ENCODE measurements around the gene DDX39B. TPM values are rescaled to one million over a fixed set of nuclear protein-coding genes. Genes with fewer than 3 reads are reported as not detected.

Gene DDX39B
- total and polyA plus RNA-seq, 2 donors (not counting 3 experiments of a cell fraction or from before 2014, with no cell fraction given): 453 to 766 TPM

- Histone ChIP-seq H3K27ac (ENCODE audit: insufficient read depth, low read depth, low read length) (no peak overlapping the region), H3K36me3 (ENCODE audit: control insufficient read depth in 2 of 2, extremely low read depth in 1 of 2, insufficient read depth in 2 of 2, low read length in 2 of 2) (peaks cover 0 to under 1% of the 10 kb centered on the region in 2 experiments), H3K4me1 (ENCODE audit: control insufficient read depth, extremely low read depth, insufficient read depth, low read length) (peaks cover 22% of the 10 kb centered on the region), H3K27me3 (ENCODE audit: control insufficient read depth in 2 of 2, insufficient read depth in 2 of 2, low read length in 2 of 2) (no peaks in the 10 kb centered on the region), H3K4me3 (replicated peaks in 1 of 3; ENCODE audit: insufficient read depth in 1 of 3, low read depth in 1 of 3, low read length in 3 of 3) (no peak overlapping the region), H3K9ac (replicated peaks; ENCODE audit: extremely low read depth, insufficient read depth, low read length) (no peak overlapping the region), H3K9me1 (replicated peaks; ENCODE audit: control insufficient read depth, extremely low read depth, insufficient read depth, low read length) (no peaks in the 10 kb centered on the region), H3K79me2 (ENCODE audit: control insufficient read depth, insufficient read depth, low read length) (peaks cover 23% of the 10 kb centered on the region), H3K9me3 (replicated peaks; ENCODE audit: control insufficient read depth, insufficient read depth, low read length) (no peaks in the 10 kb centered on the region), H3K4me2 (ENCODE audit: insufficient read depth, low read length) (no peak overlapping the region), H2AFZ (ENCODE audit: low read depth, low read length) (no peak overlapping the region), H4K20me1 (replicated peaks; ENCODE audit: control insufficient read depth, extremely low read depth, insufficient read depth, low read length) (no peaks in the 10 kb centered on the region)
- CTCF ChIA-PET: interaction anchor here (1.3 to 31.0 kb wide), 3 partner anchors 43 to 251 kb away, joined by 4 to 1517 read pairs (median 6); partner anchors contain the start of genes LST1, LTB, NCR3 and TNF
- POLR2A ChIA-PET: no interaction called here
- intact Hi-C loops (cut with micrococcal nuclease) (loop anchor here (5.0 to 10.0 kb wide), 3 partner anchors 143 to 227 kb away; partner anchors contain the start of genes CLIC1 and MICA), dilution Hi-C loops (cut with MboI; ENCODE audit: extremely low pct_ligation_motif_present, low sequenced_read_pairs) (no loop called here)
- DNase-seq (ENCODE audit: low read depth, low spot score) (no peak), FAIRE-seq (no peak)
- no TSS peak for BruUV-seq (replicated peaks)
- TF ChIP-seq MYC (IDR thresholded peaks at IDR 0.05; ENCODE audit: low read depth, low read length): no peak
- no peak for TF ChIP-seq GATA2 (IDR thresholded peaks at IDR 0.05; ENCODE audit: insufficient read depth, insufficient read length, low read depth, low read length)
- TF ChIP-seq POLR2A (IDR thresholded peaks at IDR 0.05; ENCODE audit: low read depth, low read length): no peak
- no peak for TF ChIP-seq FOS (IDR thresholded peaks at IDR 0.05; ENCODE audit: borderline replicate concordance, insufficient read depth, low read length)
- no peak for TF ChIP-seq MAX (IDR thresholded peaks at IDR 0.05; ENCODE audit: insufficient read depth, insufficient read length)
- no peak for TF ChIP-seq CTCF (IDR thresholded peaks at IDR 0.05; ENCODE audit: extremely low read depth in 1 of 2, insufficient read depth in 1 of 2, low read depth in 1 of 2, low read length in 2 of 2)
- TF ChIP-seq EZH2 (IDR thresholded peaks at IDR 0.05; ENCODE audit: borderline replicate concordance, low read depth, low read length, severe bottlenecking): no peak
- TF ChIP-seq JUN (IDR thresholded peaks at IDR 0.05; ENCODE audit: borderline replicate concordance, insufficient read depth, insufficient read length, low read depth): no peak
- TF ChIP-seq POLR2AphosphoS5 (IDR thresholded peaks at IDR 0.05; ENCODE audit: insufficient read depth, low read depth, low read length): no peak
These were observed 3.5 kb upstream of the DDX39B start for GRCh38 chr6:31545291-31545690.

All from endothelial cell of umbilical vein (primary cell).